Hypothalamus (tissue), 51 donors: Measurements from ENCODE around the gene RAB44.

Experiments
- DNase-seq, 51 donors: peaks; one replicate each; lab custom pipeline; 2025; lab: John Stamatoyannopoulos, UW

The RAB44 gene

DNA sequence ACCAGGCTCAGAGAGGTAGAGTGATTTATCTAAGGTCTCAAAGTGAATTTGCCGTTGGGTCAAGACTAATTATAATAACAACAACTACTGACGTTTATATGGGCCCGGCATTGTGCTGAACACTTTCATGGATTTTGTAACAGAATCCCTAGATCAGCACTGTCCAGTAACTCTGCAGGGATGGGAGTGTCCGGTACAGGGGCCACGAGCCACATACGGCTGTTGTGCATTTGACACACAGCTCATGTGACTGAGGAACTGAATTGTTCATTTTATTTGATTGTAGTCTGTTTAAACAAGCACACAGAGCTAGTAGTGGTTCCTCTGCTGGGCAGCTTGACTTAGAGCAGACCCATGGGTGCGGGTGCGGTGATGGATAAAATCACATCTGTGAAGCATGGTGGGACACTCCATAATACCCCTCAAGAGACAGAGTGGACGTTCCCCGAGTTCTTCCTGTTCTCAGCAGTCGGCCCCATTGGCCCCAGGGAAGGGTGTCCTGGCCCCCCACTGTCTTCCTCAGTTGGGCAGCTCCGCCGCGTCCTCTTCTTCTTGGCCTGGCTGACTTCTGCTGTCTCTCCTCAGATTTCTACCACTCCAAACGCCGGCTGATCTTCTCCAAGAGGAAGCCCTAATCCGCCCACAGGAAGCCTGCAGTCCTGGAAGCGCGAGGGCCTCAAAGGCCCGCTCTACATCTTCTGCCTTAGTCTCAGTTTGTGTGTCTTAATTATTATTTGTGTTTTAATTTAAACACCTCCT lies 12.3 kb upstream of the RAB44 start:
- no peak for DNase-seq

- no peak for DNase-seq
Observed at GRCh38 chr6:36685926-36686667, 11.5 kb upstream of the RAB44 start.

- DNase-seq, result no peak
Observed at GRCh38 chr6:36686668-36687513, 10.7 kb upstream of the RAB44 start.

DNA sequence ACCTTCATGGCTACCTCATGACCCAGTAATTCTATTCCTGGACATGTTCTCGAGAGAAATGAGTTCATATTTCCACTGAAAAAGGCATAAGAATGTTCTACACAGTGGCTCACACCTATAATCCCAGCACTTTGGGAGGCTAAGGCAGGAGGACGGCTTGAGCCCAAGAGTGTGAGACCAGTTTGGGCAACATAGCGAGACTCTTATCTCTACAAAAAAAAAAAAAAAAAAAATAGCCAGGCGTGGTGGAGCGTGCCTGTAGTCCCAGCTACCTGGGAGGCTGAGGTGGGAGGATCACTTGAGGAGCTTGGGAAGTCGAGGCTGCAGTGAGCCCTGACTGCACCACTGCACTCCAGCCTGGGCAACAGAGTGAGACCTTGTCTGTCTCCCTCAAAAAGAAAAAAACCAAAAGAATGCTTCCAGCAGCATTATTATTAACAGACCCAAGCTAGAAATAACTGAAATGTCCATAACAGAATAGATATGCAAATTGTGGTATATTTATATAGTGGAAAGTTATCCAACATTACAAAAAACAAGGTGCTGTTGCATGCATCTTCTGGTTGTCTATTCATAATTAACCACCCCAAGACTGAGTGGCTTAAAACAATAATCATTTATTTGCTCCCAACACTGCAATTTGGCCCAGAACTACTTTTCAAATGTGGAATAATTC lies 9.4 kb upstream of the RAB44 start:
- no peak for DNase-seq

GRCh38 chr6:36688739-36689075 lies 8.9 kb upstream of the RAB44 start:
- no peak for DNase-seq

DNA sequence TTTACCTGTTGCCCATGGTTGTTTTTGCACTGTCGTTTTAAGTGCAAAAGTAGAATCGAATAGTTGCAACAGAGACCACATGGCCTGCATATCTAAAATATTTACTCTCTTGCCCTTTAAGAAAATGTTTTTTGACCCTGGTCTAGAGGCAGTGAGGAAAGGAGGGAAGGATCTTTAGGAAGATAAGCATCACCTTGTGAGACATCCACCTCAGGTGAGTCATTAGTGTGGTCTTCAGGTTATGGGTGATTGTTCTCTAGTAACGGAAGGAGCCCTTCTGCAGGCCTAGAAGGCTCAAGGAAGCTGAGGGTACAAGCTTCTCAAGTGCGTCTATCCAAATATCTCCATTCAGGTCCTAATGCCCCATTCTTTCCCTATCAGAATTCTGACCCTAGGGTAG lies 6.6 kb upstream of the RAB44 start:
- no peak for DNase-seq

- DNase-seq, result no peak
Observed at GRCh38 chr6:36691612-36692011, 6.0 kb upstream of the RAB44 start.

DNA sequence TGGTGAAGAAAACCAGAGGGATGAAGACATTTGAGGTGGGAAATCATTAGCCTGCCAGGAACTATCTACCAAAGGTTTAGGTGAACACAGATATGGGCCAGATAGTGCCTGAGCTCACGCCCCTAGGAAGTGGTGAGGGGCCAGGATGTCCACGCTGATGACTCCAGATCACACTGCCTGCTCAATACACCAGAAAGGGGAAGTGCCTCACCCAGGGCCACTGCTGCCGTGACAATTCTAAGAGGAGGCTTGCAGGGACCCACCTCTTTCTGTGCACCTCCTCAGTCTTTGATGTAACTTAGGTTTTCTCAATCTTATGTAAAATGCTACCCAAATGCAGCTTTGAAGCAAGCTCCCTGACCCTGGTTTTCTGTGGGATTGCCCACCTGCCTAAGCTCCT lies 5.4 kb upstream of the RAB44 start:
- DNase-seq, result no peak

DNA sequence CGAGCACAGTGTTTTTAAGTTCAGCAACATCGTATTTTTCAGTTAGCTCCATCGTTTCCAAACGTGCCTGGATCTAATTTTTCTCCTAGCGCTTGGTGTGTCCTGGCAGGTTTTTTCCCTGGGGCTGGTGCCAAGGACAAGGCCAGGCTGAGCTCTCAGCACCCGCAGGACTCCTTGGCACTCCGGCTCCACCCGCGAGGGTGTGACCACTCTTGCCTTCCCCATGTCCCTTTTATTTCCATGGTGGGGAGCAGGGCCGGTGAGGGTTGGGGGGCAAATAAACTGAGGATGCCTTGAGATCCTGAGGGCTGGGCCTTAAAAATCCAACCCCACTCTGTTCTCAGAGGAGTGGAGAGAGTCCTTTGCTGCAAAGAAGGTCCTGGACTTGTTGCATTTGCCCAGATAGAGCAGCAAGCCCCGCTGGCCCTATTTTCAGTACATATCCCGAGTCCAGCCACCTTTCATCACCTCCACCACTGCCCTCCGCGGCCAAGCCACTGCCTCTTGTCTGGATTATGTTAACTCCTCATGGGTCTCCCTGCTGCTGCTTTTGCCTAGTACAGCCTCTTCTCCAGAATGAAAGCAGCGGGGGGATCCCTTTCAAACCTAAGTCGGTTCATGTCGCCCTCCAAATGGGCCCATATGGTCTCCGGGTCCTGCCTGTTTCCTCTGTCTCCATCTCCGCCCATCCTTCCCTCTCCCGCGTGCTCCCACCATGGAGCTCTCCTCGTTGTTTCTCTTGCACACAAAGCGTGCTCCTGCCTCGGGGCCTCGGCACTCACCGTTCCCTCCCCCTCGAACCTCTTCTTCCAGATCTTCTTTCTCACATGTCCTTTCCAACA lies 4.5 kb upstream of the RAB44 start:
- DNase-seq, result no peak

GRCh38 chr6:36694616-36695015 lies 3.0 kb upstream of the RAB44 start:
- no peak for DNase-seq

- no peak for DNase-seq
Observed at GRCh38 chr6:36695414-36695813, 2.2 kb upstream of the RAB44 start.

- DNase-seq, result no peak
Observed at GRCh38 chr6:36698196-36698595, 570 bp downstream of the RAB44 start.

GRCh38 chr6:36698871-36699271 lies 1.2 kb downstream of the RAB44 start:
- no peak for DNase-seq

- DNase-seq, result no peak
Observed at GRCh38 chr6:36699348-36699747, 1.7 kb downstream of the RAB44 start.

GRCh38 chr6:36700071-36700812 lies 2.6 kb downstream of the RAB44 start:
- no peak for DNase-seq

DNA sequence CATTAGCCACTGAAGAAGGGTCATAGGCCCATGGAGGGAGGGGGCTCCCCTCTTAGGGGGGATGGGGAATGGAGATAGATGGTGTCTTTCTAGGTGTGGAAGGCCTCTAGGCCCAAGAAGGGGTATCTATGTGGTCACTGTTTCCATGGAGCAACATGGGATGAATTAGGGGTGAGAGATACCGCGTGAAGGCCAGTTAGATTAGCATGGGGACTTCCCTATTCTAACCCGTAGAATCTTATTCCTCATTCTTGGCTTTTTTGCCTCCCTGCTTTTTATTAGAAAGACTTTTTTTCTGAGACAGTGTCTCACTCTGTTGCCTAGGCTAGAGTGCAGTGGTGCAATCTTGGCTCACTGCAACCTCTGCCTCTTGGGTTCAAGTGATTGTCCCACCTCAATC lies 3.2 kb downstream of the RAB44 start:
- no peak for DNase-seq

- no peak for DNase-seq
Observed at GRCh38 chr6:36701401-36701991, 3.9 kb downstream of the RAB44 start.

DNA sequence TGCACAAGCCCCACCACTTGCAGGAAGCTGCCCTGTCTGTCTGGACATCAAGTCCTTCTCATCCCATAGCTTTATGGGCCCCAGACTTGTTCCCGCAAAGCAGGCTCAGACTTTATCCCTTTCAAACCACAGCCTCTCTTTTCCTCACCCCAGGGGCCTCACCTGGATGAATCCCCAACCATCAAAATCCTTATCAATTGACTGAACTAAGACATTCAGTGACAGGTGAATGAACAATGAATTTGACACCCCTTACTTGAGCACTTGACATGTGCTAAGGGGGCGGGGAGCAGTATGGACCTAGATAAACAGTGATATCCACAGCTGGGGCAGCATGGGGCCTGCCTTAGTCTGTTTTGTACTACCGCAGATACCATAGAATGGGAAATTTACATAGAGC lies 5.0 kb downstream of the RAB44 start:
- no peak for DNase-seq

DNA sequence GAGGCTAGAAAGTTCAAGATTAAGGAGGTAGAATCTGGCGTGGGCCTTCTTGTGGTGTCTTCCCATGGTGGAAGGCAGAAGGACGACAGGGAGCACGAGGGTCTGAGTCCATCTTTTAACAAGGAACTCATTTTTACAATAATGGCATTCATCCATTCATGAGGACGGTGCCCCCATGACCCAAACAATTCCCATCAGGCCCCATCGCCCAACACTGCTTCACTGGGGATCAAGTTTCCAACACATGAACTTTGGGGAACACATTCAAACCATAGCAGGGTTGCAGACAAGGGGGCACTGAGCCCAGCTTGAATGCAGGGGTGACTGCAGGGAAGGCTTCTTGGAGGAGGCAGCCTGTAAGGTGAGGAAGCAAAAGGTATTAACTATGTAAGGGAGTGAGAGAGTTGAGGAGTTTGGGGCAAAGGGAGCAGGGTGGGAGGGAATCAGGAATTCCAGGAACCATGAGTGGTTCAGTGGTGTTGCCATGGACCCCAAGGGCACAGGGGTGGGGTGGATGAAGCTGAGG lies 5.5 kb downstream of the RAB44 start:
- no peak for DNase-seq
